Loucy (cell line): ENCODE results near the gene SSNA1.

Experiments
- EZH2phosphoT487 ChIP-seq: fragments of 200-600 bp; IDR thresholded peaks from 2 replicates; pipeline ENCODE4 v1.6.1; 2018; ENCODE audit warnings: antibody characterized with exemption, mild to moderate bottlenecking, moderate library complexity, borderline replicate concordance
- TF ChIP-seq, protein P1 (sequence below): fragments of 200-600 bp; sonication (generic); conservative IDR thresholded peaks from 2 replicates; pipeline ENCODE4 v1.5.1; 2014; ENCODE audit warnings: mild to moderate bottlenecking, antibody characterized with exemption, low read length

DNA sequence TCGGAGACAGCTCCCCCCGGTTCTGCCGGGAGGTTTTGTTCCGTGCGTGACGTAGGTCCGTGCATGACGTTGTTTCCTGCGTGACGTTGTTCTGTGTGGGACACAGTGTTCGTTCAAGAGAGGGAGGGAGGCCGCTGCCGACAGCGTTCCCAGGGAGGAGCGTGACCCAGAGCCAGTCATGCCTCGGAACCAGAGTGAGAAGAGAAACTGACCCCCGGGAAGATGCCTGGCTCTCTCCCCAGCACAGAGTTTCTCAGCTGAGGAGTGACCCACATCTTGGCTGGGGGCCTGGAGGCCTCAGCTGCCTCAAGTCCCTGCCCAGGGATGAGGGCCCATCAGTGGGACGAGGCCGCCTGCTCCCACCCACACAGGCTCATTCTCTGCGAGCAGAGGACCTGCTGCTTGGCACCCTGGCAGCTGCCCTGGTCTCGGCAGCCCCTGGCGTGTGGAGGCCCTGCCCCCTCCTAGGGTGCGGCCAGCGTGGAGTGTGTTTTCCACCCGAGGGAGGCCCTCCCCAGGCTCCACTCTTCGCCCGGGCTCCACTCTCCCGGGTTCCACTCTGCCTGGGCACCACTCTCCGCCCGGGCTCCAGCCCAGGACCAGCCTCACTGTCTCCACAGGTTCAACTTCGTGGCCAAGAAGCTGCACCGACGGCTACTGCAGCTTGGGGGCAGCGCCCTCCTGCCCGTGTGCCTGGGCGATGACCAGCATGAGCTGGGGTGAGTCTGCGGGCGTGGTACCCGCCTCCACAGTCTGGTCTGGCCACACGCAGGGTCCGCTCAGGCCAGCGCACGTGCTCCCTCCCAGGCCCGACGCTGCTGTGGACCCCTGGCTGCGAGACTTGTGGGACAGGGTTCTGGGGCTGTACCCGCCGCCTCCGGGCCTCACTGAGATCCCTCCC lies 24.9 kb downstream of the SSNA1 start:
- TF ChIP-seq, protein P1, sequence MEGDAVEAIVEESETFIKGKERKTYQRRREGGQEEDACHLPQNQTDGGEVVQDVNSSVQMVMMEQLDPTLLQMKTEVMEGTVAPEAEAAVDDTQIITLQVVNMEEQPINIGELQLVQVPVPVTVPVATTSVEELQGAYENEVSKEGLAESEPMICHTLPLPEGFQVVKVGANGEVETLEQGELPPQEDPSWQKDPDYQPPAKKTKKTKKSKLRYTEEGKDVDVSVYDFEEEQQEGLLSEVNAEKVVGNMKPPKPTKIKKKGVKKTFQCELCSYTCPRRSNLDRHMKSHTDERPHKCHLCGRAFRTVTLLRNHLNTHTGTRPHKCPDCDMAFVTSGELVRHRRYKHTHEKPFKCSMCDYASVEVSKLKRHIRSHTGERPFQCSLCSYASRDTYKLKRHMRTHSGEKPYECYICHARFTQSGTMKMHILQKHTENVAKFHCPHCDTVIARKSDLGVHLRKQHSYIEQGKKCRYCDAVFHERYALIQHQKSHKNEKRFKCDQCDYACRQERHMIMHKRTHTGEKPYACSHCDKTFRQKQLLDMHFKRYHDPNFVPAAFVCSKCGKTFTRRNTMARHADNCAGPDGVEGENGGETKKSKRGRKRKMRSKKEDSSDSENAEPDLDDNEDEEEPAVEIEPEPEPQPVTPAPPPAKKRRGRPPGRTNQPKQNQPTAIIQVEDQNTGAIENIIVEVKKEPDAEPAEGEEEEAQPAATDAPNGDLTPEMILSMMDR = peak; percentile 25; the same call in 1 of the 2 replicates
- no peak for TF ChIP-seq EZH2phosphoT487
